Glutamatergic neuron (in vitro differentiated cells): ENCODE measurements around the gene XRRA1. TPM values are rescaled to one million over a fixed set of nuclear protein-coding genes. Genes with fewer than 3 reads are reported as not detected.

Source experiments
- DNase-seq: peaks from one replicate; pipeline ENCODE4 v3.0.0; 2022
- H3K27ac Mint-ChIP-seq: one replicate; pipeline ENCODE4 v1.8.0; 2020; ENCODE audit warnings: mild to moderate bottlenecking, mixed read lengths, inconsistent platforms; ENCODE audit not compliant: unreplicated experiment
- H3K27me3 Mint-ChIP-seq: one replicate; pipeline ENCODE4 v1.8.0; 2020; ENCODE audit warnings: mild to moderate bottlenecking, moderate library complexity, mixed read lengths, inconsistent platforms; ENCODE audit not compliant: unreplicated experiment
- H3K36me3 Mint-ChIP-seq: one replicate; pipeline ENCODE4 v1.8.0; 2020; ENCODE audit warnings: mild to moderate bottlenecking, mixed read lengths, inconsistent platforms; ENCODE audit not compliant: unreplicated experiment
- H3K4me1 Mint-ChIP-seq: one replicate; pipeline ENCODE4 v1.8.0; 2020; ENCODE audit warnings: mild to moderate bottlenecking, low read depth, mixed read lengths, inconsistent platforms; ENCODE audit not compliant: unreplicated experiment
- H3K4me3 Mint-ChIP-seq: one replicate; pipeline ENCODE4 v1.8.0; 2020; ENCODE audit warnings: mild to moderate bottlenecking, mixed read lengths, inconsistent platforms; ENCODE audit not compliant: unreplicated experiment
- H3K9me3 Mint-ChIP-seq: one replicate; pipeline ENCODE4 v1.8.0; 2020; ENCODE audit warnings: mild to moderate bottlenecking, moderate library complexity, mixed read lengths, inconsistent platforms; ENCODE audit not compliant: unreplicated experiment
- CTCF ChIP-seq: fragments of 200-600 bp; sonication (generic); IDR thresholded peaks from one replicate; pipeline ENCODE4 v1.5.0; 2021; ENCODE audit not compliant: partially characterized antibody, unreplicated experiment
- total RNA-seq: library from RNA; stranded (reverse); fragmentation: NEBNext Ultra II Directional; extraction: Animal tissue kit (Norgen Biotek cat#: 25700); gene quantifications from one replicate; pipeline ENCODE4 v1.2.1, GENCODE V29; 2021; ENCODE audit not compliant: unreplicated experiment

XRRA1 gene
- total RNA-seq, 1 donor from 2014 or later: 8.6 TPM

DNA sequence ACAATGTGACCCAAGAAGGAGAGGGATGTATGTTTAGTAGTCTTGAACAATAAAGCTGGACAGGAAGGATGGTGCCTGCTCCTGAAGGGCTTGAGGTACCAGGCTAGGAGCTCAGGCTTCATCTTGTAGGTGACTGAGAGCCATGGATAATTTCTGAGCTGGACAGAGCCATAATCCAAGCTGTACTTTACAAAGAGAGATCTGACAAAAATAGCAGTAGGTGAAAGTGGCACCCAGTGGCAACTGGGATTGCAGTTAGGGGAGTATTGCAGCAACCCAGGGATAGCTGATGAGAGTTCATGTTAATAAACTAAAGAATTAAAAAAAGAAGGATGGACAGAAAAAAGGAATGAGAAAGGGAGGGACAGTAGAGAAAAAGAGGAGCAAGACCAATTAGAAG is 7.4 kb downstream of the XRRA1 start:
- no peak overlapping the region for H3K27ac Mint-ChIP-seq
- peaks cover 3% of the 10 kb centered on the region for H3K27me3 Mint-ChIP-seq
- H3K4me3 Mint-ChIP-seq: no peak overlapping the region
- no peaks in the 10 kb centered on the region for H3K36me3 Mint-ChIP-seq
- no peaks in the 10 kb centered on the region for H3K4me1 Mint-ChIP-seq
- no peaks in the 10 kb centered on the region for H3K9me3 Mint-ChIP-seq
- no peak for TF ChIP-seq CTCF
- no peak for DNase-seq

GRCh38 chr11:74937696-74938475 is 11.0 kb downstream of the XRRA1 start:
- H3K36me3 Mint-ChIP-seq: no peaks in the 10 kb centered on the region
- no peak for TF ChIP-seq CTCF
- no peak for DNase-seq
- no peak overlapping the region for H3K27ac Mint-ChIP-seq
- H3K9me3 Mint-ChIP-seq: no peaks in the 10 kb centered on the region
- H3K4me1 Mint-ChIP-seq: no peaks in the 10 kb centered on the region
- peaks cover 3% of the 10 kb centered on the region for H3K27me3 Mint-ChIP-seq
- no peak overlapping the region for H3K4me3 Mint-ChIP-seq

DNA sequence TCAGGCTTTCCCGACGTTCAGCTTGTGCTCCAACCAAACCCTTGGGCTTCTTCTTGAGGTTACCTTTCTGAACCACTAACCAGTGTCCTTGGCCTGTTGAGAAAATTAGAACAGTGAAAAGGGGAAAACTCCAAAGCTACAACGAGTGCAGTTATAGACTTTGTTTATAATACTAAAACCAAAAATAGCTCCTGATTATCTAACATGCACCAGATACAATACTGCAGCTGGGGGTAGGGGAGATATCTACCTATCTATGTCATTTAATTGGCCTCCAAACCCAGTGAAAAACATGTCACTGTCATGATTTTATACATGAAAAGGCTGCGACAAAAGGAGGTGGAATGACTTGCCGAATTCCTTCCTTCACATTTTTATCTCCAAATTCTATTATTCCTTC is 11.9 kb downstream of the XRRA1 start:
- peaks cover 3% of the 10 kb centered on the region for H3K27me3 Mint-ChIP-seq
- H3K4me1 Mint-ChIP-seq: no peaks in the 10 kb centered on the region
- TF ChIP-seq CTCF: no peak
- no peaks in the 10 kb centered on the region for H3K9me3 Mint-ChIP-seq
- no peaks in the 10 kb centered on the region for H3K36me3 Mint-ChIP-seq
- H3K27ac Mint-ChIP-seq: no peak overlapping the region
- DNase-seq: no peak
- no peak overlapping the region for H3K4me3 Mint-ChIP-seq

GRCh38 chr11:74936087-74936486 is 12.8 kb downstream of the XRRA1 start:
- Mint-ChIP-seq H3K4me1 (no peaks in the 10 kb centered on the region), H3K27ac (no peak overlapping the region), H3K27me3 (peaks cover 3% of the 10 kb centered on the region), H3K4me3 (no peak overlapping the region), H3K9me3 (no peaks in the 10 kb centered on the region), H3K36me3 (no peaks in the 10 kb centered on the region)
- no peak for TF ChIP-seq CTCF
- no peak for DNase-seq

DNA sequence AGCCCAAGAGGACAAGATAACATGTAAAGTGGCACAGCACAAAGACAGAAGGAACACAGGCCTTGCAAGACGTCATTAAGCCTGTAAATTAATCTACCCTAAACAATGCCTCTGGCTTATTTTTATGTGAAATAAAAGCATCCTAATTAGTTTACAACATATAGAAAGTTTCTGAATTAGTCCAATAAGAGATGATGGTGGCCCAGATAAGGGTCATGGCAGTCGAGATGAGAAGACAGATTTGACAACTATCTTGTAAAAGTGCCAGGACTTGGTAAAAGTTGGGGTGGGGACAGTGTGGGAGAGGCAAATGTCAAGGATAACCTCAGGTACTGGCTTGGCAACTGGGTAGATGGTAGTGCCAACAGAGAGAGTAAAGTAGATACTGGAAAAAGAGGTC is 13.6 kb downstream of the XRRA1 start:
- Mint-ChIP-seq H3K27ac (no peak overlapping the region), H3K4me1 (no peaks in the 10 kb centered on the region), H3K27me3 (peaks cover 3% of the 10 kb centered on the region), H3K9me3 (no peaks in the 10 kb centered on the region), H3K36me3 (no peaks in the 10 kb centered on the region), H3K4me3 (no peak overlapping the region)
- TF ChIP-seq CTCF: no peak
- DNase-seq: no peak
